ENCODE results near the gene KRTAP10-7. TPM values are rescaled to one million over a fixed set of nuclear protein-coding genes. Genes with fewer than 3 reads are reported as not detected.
A peak's percentile ranks its signal among the peaks of the same experiment; 100 is the strongest.
"Not testable (repeated sequence)": the region's sequence is repeated elsewhere in the genome, so short reads cannot be mapped to it uniquely, and the experiment has no call there.

Gene KRTAP10-7
- total RNA-seq (2014; rRNA removed; shearing (Covaris generic); ENCODE audit: low replicate concordance), result not detected in 2 replicates

GRCh38 chr21:44600118-44600978 lies at the start of gene KRTAP10-7:
Gene KRTAP10-7, plus strand, starts transcription at chr21:44600597. Its CDS starts 25 bp downstream, at chr21:44600622.
- H3K27me3 ChIP-seq, result peaks cover 23% of the 10 kb centered on the region
- not testable (repeated sequence) for H3K36me3 ChIP-seq, H3K4me3 ChIP-seq, H3K9me3 ChIP-seq, DNase-seq

DNA sequence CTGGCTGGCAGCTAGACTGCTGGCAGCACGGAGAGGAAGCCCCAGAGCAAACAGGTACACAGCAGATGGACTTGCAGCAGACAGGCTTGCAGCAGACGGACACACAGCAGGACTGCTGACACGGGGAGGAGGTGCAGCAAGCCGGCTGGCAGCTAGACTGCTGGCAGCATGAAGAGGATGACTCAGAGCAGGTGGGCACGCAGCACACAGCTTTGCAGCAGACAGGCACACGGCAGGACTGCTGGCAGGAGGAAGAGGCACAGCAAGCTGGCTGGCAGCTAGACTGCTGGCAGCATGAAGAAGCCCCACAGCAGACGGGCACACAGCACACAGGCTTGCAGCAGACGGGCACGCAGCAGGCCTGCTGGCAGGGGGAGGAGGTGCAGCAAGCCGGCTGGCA lies 49.6 kb upstream of the KRTAP10-7 start:
- peak; percentile 85 for DNase-seq
- Histone ChIP-seq H3K27me3 (0 out of 2 replicates have a peak, but pooled peaks cover 5% of the 10 kb centered on the region), H3K9me3 (peaks cover 19% of the 10 kb centered on the region), H3K4me3 (no peak overlapping the region), H3K36me3 (no peaks in the 10 kb centered on the region)

DNA sequence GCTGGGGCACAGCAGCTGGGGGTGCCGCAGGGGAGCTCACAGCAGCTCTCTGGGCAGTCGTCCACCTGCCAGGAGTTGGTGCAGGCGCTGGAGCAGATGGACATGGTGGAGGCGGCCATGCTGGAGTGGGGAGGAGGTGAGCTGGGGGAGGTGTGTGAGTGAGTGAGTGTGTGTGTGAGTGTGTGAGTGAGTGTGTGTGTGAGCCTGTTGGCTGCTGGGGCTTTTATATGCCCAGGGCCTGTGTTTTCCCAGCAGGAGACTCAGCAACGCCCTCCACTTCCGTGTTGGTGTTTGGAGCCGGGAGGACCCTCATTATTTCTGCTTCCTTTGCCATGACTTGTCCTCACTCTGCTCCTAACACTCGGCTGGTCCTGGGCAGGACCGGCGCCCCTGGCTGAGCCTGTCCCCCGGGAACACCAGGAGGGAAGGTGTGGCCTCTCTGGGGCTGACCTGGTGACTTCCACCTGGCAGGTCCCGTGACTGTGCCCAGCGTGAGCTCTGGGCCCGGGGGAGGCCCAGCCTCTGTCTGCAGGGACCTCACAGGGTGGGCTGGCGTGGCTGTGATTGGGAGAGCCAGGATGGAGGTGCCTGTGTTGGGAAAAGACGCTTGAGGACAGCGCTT lies 48.9 kb upstream of the KRTAP10-7 start, which contains the start of gene KRTAP10-2:
Gene KRTAP10-2, minus strand, starts transcription at position 166 of the 622 bp plus-strand sequence. Its CDS starts 47 bp downstream, at position 119.
- Histone ChIP-seq H3K27me3 (0 out of 2 replicates have a peak, but pooled peaks cover 5% of the 10 kb centered on the region), H3K4me3 (no peak within 1 kb of the TSS), H3K9me3 (peaks cover 15% of the 10 kb centered on the region), H3K36me3 (no peaks in the 10 kb centered on the region)
- no peak for DNase-seq

DNA sequence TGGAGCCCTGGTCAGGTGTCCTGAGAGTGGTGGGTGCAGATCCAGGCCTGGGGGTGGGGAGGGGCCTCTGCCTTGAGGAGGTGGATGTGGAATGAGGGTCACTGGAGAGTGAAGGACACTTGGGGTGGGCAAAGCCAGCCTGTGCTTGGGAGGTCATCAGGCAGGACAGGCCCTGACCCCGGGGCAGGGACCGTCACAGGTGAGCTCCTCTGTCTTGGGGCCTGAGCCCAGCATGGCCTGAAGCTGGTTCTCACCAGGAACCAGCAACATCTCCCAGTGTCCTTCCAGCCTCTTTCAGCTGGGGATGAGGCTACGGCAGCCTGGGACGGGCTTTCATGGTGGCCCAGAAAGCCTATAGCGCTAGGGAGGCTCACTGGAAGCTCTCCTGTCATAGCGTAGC lies 48.3 kb upstream of the KRTAP10-7 start:
- 0 out of 2 replicates have a peak, but pooled peaks cover 5% of the 10 kb centered on the region for H3K27me3 ChIP-seq

GRCh38 chr21:44552681-44553080 lies 47.7 kb upstream of the KRTAP10-7 start:
- DNase-seq, result no peak
- Histone ChIP-seq H3K27me3 (0 out of 2 replicates have a peak, but pooled peaks cover 5% of the 10 kb centered on the region), H3K36me3 (no peaks in the 10 kb centered on the region), H3K4me3 (no peak overlapping the region), H3K9me3 (peaks cover 3% of the 10 kb centered on the region; the same call in 1 of the 2 replicates)

More for the DNA sequence above, 48.3 kb upstream of the KRTAP10-7 start:
- H3K36me3 ChIP-seq, result no peaks in the 10 kb centered on the region
- H3K4me3 ChIP-seq, result no peak overlapping the region
- no peak for DNase-seq
- peaks cover 8% of the 10 kb centered on the region for H3K9me3 ChIP-seq

GRCh38 chr21:44555200-44555875 lies 45.1 kb upstream of the KRTAP10-7 start:
- DNase-seq, result no peak
- no peaks in the 10 kb centered on the region; the same call in none of the 2 replicates for H3K27me3 ChIP-seq
- H3K9me3 ChIP-seq, result no peaks in the 10 kb centered on the region; the same call in 1 of the 2 replicates
- no peaks in the 10 kb centered on the region for H3K36me3 ChIP-seq
- H3K4me3 ChIP-seq, result no peak overlapping the region

DNA sequence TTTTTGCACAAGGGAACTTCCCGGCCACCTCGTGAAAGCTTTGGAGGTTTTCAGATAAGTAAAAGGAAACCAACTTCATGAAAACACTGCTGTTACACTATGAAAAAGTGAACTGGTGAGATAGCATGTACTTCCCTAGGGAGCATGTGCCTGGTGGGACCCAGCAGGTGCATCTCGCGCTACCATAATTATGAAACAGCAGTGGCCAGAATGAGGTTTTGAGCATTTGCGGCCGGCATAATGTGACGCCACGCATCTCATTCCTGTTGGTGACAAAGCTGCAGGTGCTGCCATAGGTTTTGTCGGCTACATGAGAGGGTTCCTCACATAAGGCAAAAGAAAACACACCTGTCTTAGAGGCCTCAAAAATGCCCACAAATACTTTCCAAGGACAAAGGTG lies 43.5 kb upstream of the KRTAP10-7 start:
- no peaks in the 10 kb centered on the region; the same call in none of the 2 replicates for H3K27me3 ChIP-seq
- H3K9me3 ChIP-seq, result no peaks in the 10 kb centered on the region; the same call in 1 of the 2 replicates
- no peak overlapping the region for H3K4me3 ChIP-seq

DNA sequence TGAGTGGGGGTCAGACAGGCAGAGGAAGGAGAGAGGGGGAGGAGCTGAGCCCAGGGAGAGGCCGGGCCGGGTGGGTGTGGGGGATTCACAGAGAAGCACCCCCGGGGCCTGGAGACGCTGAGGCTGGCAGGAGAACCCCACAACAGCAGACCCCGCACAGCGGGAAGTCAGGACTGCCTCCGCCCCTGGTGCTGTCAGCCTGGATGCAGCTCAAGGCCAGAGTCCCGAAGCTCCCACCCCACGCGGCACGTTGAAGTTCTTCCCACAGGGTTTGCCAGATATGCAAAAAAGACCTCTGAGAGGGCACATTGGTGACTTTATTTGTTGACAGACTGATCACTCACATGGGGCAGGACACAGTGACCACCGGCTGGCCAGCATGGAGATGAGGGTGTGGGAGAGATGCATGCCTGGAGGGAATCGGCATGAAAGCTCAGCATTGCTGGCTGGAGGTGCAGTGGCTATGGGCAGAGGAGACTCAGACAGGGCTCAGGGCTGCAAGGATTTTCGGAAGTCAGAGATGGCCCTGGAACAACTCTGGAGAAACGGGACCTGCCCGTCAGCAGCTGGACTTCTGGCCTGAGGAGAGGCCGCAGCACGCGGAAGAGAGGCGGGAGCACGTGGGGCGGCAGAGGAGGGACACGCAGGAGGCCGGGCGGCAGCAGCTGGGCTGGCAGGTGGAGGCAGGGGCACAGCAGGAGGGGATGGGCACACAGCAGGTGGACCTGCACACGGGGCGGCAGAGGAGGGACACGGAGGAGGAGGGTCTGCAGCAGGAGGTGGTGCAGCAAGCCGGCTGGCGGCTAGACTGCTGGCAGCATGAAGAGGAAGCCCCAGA lies 42.7 kb upstream of the KRTAP10-7 start:
- Histone ChIP-seq H3K27me3 (peaks cover 4% of the 10 kb centered on the region), H3K9me3 (peaks cover 4% of the 10 kb centered on the region; the same call in 1 of the 2 replicates), H3K4me3 (no peak overlapping the region), H3K36me3 (no peaks in the 10 kb centered on the region)
- DNase-seq, result no peak

More for the DNA sequence above, 43.5 kb upstream of the KRTAP10-7 start:
- DNase-seq, result no peak
- H3K36me3 ChIP-seq, result no peaks in the 10 kb centered on the region

- H3K4me3 ChIP-seq, H3K27me3 ChIP-seq, DNase-seq, H3K36me3 ChIP-seq, H3K9me3 ChIP-seq: not testable (repeated sequence)
These were observed 42.1 kb upstream of the KRTAP10-7 start for GRCh38 chr21:44558329-44558675.

DNA sequence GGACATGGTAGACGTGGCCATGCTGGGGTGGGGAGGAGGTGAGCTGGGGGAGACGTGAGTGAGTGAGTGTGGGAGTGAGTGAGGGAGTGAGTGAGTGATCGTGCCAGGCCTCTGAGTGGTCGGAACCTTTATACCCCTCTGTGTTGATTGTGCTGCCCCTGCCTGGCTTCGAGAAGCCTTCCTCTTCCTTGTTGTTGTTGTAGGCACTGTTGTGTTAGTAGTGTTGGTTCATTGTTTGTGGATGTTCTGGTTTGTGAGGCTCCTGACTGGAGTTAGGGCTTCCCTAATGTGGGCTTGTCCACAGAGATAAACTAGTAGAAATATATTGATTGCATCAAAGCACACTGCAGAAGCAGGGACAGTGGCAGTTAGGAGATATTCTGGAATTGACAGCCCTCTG lies 41.7 kb upstream of the KRTAP10-7 start, which contains the start of gene KRTAP10-3:
Gene KRTAP10-3, minus strand, starts transcription at position 101 of the 400 bp plus-strand sequence. Its CDS starts 80 bp downstream, at position 21.
- no peak for DNase-seq
- Histone ChIP-seq H3K9me3 (peaks cover 4% of the 10 kb centered on the region; the same call in 1 of the 2 replicates), H3K27me3 (peaks cover 4% of the 10 kb centered on the region), H3K36me3 (no peaks in the 10 kb centered on the region), H3K4me3 (no peak within 1 kb of the TSS)

GRCh38 chr21:44564099-44564498 lies 36.3 kb upstream of the KRTAP10-7 start:
- Histone ChIP-seq H3K27me3 (peaks cover 7% of the 10 kb centered on the region), H3K9me3 (peaks cover 7% of the 10 kb centered on the region), H3K4me3 (no peak overlapping the region), H3K36me3 (no peaks in the 10 kb centered on the region)
- no peak for DNase-seq

- H3K27me3 ChIP-seq, result peaks cover 7% of the 10 kb centered on the region
- DNase-seq, result no peak
- no peaks in the 10 kb centered on the region for H3K36me3 ChIP-seq
- peaks cover 7% of the 10 kb centered on the region for H3K9me3 ChIP-seq
- no peak overlapping the region for H3K4me3 ChIP-seq
These were observed 35.4 kb upstream of the KRTAP10-7 start for GRCh38 chr21:44564886-44565598.

GRCh38 chr21:44566403-44566802 lies 34.0 kb upstream of the KRTAP10-7 start:
- H3K4me3 ChIP-seq, result no peak overlapping the region
- peaks cover 7% of the 10 kb centered on the region for H3K27me3 ChIP-seq
- H3K9me3 ChIP-seq, result peaks cover 17% of the 10 kb centered on the region
- DNase-seq, result no peak
- no peaks in the 10 kb centered on the region for H3K36me3 ChIP-seq

- no peak overlapping the region for H3K4me3 ChIP-seq
- H3K9me3 ChIP-seq, result peaks cover 17% of the 10 kb centered on the region
These were observed 32.8 kb upstream of the KRTAP10-7 start for GRCh38 chr21:44567481-44568171.

GRCh38 chr21:44568261-44568660 lies 32.1 kb upstream of the KRTAP10-7 start:
- H3K4me3 ChIP-seq, result no peak overlapping the region
- no peaks in the 10 kb centered on the region for H3K36me3 ChIP-seq
- peaks cover 17% of the 10 kb centered on the region for H3K9me3 ChIP-seq
- no peak for DNase-seq
- H3K27me3 ChIP-seq, result peaks cover 3% of the 10 kb centered on the region

More at GRCh38 chr21:44567481-44568171, 32.8 kb upstream of the KRTAP10-7 start:
- H3K27me3 ChIP-seq, result peaks cover 3% of the 10 kb centered on the region
- DNase-seq, result no peak
- no peaks in the 10 kb centered on the region for H3K36me3 ChIP-seq
